Measurements from ENCODE around the gene LASP1. TPM values are rescaled to one million over a fixed set of nuclear protein-coding genes. Genes with fewer than 3 reads are reported as not detected.

The LASP1 gene
- total RNA-seq, 1 donor: 103 TPM

GRCh38 chr17:38877130-38877851, 7.4 kb downstream of the LASP1 start:
- no peaks in the 10 kb centered on the region for H3K27me3 ChIP-seq (ENCODE audit: insufficient read depth, low read length)
- no peaks in the 10 kb centered on the region for H3K9me3 ChIP-seq (ENCODE audit: low read depth, low read length)
- no peak overlapping the region for H3K4me3 ChIP-seq (ENCODE audit: low read length)
- peaks cover 94% of the 10 kb centered on the region for H3K4me1 ChIP-seq (ENCODE audit: insufficient read depth, low read length)

GRCh38 chr17:38879878-38880665, 10.2 kb downstream of the LASP1 start:
- H3K4me3 ChIP-seq (ENCODE audit: low read length): no peak overlapping the region
- no peaks in the 10 kb centered on the region for H3K9me3 ChIP-seq (ENCODE audit: low read depth, low read length)
- H3K27me3 ChIP-seq (ENCODE audit: insufficient read depth, low read length): no peaks in the 10 kb centered on the region
- H3K4me1 ChIP-seq (ENCODE audit: insufficient read depth, low read length): peaks cover 94% of the 10 kb centered on the region

GRCh38 chr17:38881600-38882191, 11.8 kb downstream of the LASP1 start:
- Histone ChIP-seq H3K27me3 (ENCODE audit: insufficient read depth, low read length) (no peaks in the 10 kb centered on the region), H3K4me3 (ENCODE audit: low read length) (no peak overlapping the region), H3K9me3 (ENCODE audit: low read depth, low read length) (no peaks in the 10 kb centered on the region), H3K4me1 (ENCODE audit: insufficient read depth, low read length) (peaks cover 100% of the 10 kb centered on the region)

- Histone ChIP-seq H3K4me1 (ENCODE audit: insufficient read depth, low read length) (peaks cover 100% of the 10 kb centered on the region), H3K9me3 (ENCODE audit: low read depth, low read length) (no peaks in the 10 kb centered on the region), H3K27me3 (ENCODE audit: insufficient read depth, low read length) (no peaks in the 10 kb centered on the region), H3K4me3 (ENCODE audit: low read length) (no peak overlapping the region)
Measured at GRCh38 chr17:38882870-38883269, 13.0 kb downstream of the LASP1 start.

GRCh38 chr17:38883592-38884526, 14.0 kb downstream of the LASP1 start:
- no peaks in the 10 kb centered on the region for H3K27me3 ChIP-seq (ENCODE audit: insufficient read depth, low read length)
- H3K4me1 ChIP-seq (ENCODE audit: insufficient read depth, low read length): peaks cover 93% of the 10 kb centered on the region
- no peaks in the 10 kb centered on the region for H3K9me3 ChIP-seq (ENCODE audit: low read depth, low read length)
- H3K4me3 ChIP-seq (ENCODE audit: low read length): no peak overlapping the region

- no peaks in the 10 kb centered on the region for H3K9me3 ChIP-seq (ENCODE audit: low read depth, low read length)
- no peak overlapping the region for H3K4me3 ChIP-seq (ENCODE audit: low read length)
- peaks cover 93% of the 10 kb centered on the region for H3K4me1 ChIP-seq (ENCODE audit: insufficient read depth, low read length)
- no peaks in the 10 kb centered on the region for H3K27me3 ChIP-seq (ENCODE audit: insufficient read depth, low read length)
Measured at GRCh38 chr17:38885044-38885727, 15.3 kb downstream of the LASP1 start.

- Histone ChIP-seq H3K9me3 (ENCODE audit: low read depth, low read length) (no peaks in the 10 kb centered on the region), H3K4me1 (ENCODE audit: insufficient read depth, low read length) (peaks cover 93% of the 10 kb centered on the region), H3K27me3 (ENCODE audit: insufficient read depth, low read length) (no peaks in the 10 kb centered on the region), H3K4me3 (ENCODE audit: low read length) (no peak overlapping the region)
Measured at GRCh38 chr17:38885728-38886642, 16.1 kb downstream of the LASP1 start.

GRCh38 chr17:38886643-38887010, 16.8 kb downstream of the LASP1 start:
- Histone ChIP-seq H3K27me3 (ENCODE audit: insufficient read depth, low read length) (no peaks in the 10 kb centered on the region), H3K4me3 (ENCODE audit: low read length) (no peak overlapping the region), H3K4me1 (ENCODE audit: insufficient read depth, low read length) (peaks cover 93% of the 10 kb centered on the region), H3K9me3 (ENCODE audit: low read depth, low read length) (no peaks in the 10 kb centered on the region)

GRCh38 chr17:38888842-38889241, 19.0 kb downstream of the LASP1 start:
- peaks cover 93% of the 10 kb centered on the region for H3K4me1 ChIP-seq (ENCODE audit: insufficient read depth, low read length)

GRCh38 chr17:38889745-38890409, 20.0 kb downstream of the LASP1 start:
- Histone ChIP-seq H3K9me3 (ENCODE audit: low read depth, low read length) (no peaks in the 10 kb centered on the region), H3K27me3 (ENCODE audit: insufficient read depth, low read length) (no peaks in the 10 kb centered on the region), H3K4me1 (ENCODE audit: insufficient read depth, low read length) (peaks cover 92% of the 10 kb centered on the region), H3K4me3 (ENCODE audit: low read length) (no peak overlapping the region)

More at GRCh38 chr17:38888842-38889241, 19.0 kb downstream of the LASP1 start:
- no peaks in the 10 kb centered on the region for H3K27me3 ChIP-seq (ENCODE audit: insufficient read depth, low read length)
- H3K4me3 ChIP-seq (ENCODE audit: low read length): no peak overlapping the region
- H3K9me3 ChIP-seq (ENCODE audit: low read depth, low read length): no peaks in the 10 kb centered on the region

- Histone ChIP-seq H3K4me3 (ENCODE audit: low read length) (no peak overlapping the region), H3K27me3 (ENCODE audit: insufficient read depth, low read length) (no peaks in the 10 kb centered on the region), H3K9me3 (ENCODE audit: low read depth, low read length) (no peaks in the 10 kb centered on the region), H3K4me1 (ENCODE audit: insufficient read depth, low read length) (peaks cover 90% of the 10 kb centered on the region)
Measured at GRCh38 chr17:38890410-38890746, 20.5 kb downstream of the LASP1 start.

GRCh38 chr17:38891441-38891840, 21.6 kb downstream of the LASP1 start:
- Histone ChIP-seq H3K9me3 (ENCODE audit: low read depth, low read length) (no peaks in the 10 kb centered on the region), H3K27me3 (ENCODE audit: insufficient read depth, low read length) (no peaks in the 10 kb centered on the region), H3K4me1 (ENCODE audit: insufficient read depth, low read length) (peaks cover 90% of the 10 kb centered on the region), H3K4me3 (ENCODE audit: low read length) (no peak overlapping the region)

- H3K27me3 ChIP-seq (ENCODE audit: insufficient read depth, low read length): no peaks in the 10 kb centered on the region
- no peak overlapping the region for H3K4me3 ChIP-seq (ENCODE audit: low read length)
- peaks cover 90% of the 10 kb centered on the region for H3K4me1 ChIP-seq (ENCODE audit: insufficient read depth, low read length)
Measured at GRCh38 chr17:38892083-38892482, 22.2 kb downstream of the LASP1 start.

More at GRCh38 chr17:38892083-38892482, 22.2 kb downstream of the LASP1 start:
- no peaks in the 10 kb centered on the region for H3K9me3 ChIP-seq (ENCODE audit: low read depth, low read length)
